Measurements from ENCODE around the gene KCNJ6. TPM values are rescaled to one million over a fixed set of nuclear protein-coding genes. Genes with fewer than 3 reads are reported as not detected.

Gene KCNJ6
- total and polyA plus RNA-seq, 4 donors = 0.01 TPM; not detected in 3

- H3K36me3 ChIP-seq (ENCODE audit: control insufficient read depth in 4 of 4, insufficient read depth in 3 of 4, low read depth in 1 of 4, low read length in 3 of 4) = no peaks in the 10 kb centered on the region
- TF ChIP-seq ATF3 (IDR thresholded peaks at IDR 0.05) = no peak
- TF ChIP-seq HNF4A (conservative IDR thresholded peaks at IDR 0.05) = peak in 1 of 2 donors; percentile 37
- peak in 1 of 2 donors; percentile 12 for TF ChIP-seq EGR1 (IDR thresholded peaks at IDR 0.05; ENCODE audit: low read depth in 2 of 2)
- TF ChIP-seq JUND (IDR thresholded peaks at IDR 0.05) = peak in 1 of 2 donors; percentile 70
- TF ChIP-seq NR2F2 (IDR thresholded peaks at IDR 0.05) = no peak
- TF ChIP-seq REST (IDR thresholded peaks at IDR 0.05) = no peak
- TF ChIP-seq FOXA1 (IDR thresholded peaks at IDR 0.05) = peak; percentile 28
- peak; percentile 10 to 26 for TF ChIP-seq RAD21 (IDR thresholded peaks at IDR 0.05)
- TF ChIP-seq CTCF (IDR thresholded peaks at IDR 0.05; ENCODE audit: low read depth, low read length, missing input control) = no peak
- TF ChIP-seq FOXA2 (IDR thresholded peaks at IDR 0.05) = peak; percentile 53
- TF ChIP-seq SP1 (IDR thresholded peaks at IDR 0.05) = peak; percentile 45
- peak; percentile 8 for TF ChIP-seq MAX (IDR thresholded peaks at IDR 0.05)
- peak; percentile 29 for TF ChIP-seq YY1 (IDR thresholded peaks at IDR 0.05)
- no peak for TF ChIP-seq ZBTB33 (IDR thresholded peaks at IDR 0.05)
- TF ChIP-seq RXRA (IDR thresholded peaks at IDR 0.05) = peak; percentile 69 to 83
- no peak for DNase-seq (ENCODE audit: low spot score)
- no peak overlapping the region for H3K9ac ChIP-seq (ENCODE audit: low read depth in 1 of 2, low read length in 2 of 2)
- H3K4me1 ChIP-seq (ENCODE audit: control insufficient read depth in 4 of 4, insufficient read depth in 4 of 4, low read length in 3 of 4) = peaks cover 3 to 21% (median 13%) of the 10 kb centered on the region in 4 donors
- WGBS = 17% methylated on average over 4 of the region's 4 CpGs
- H3K4me3 ChIP-seq (ENCODE audit: low read depth in 1 of 3, low read length in 3 of 3) = no peak overlapping the region
- no peaks in the 10 kb centered on the region for H3K9me3 ChIP-seq (ENCODE audit: control insufficient read depth in 4 of 4, low read length in 3 of 4)
- peak overlapping the region; percentile 53 to 87 for H3K27ac ChIP-seq (ENCODE audit: low read depth in 1 of 2, low read length in 2 of 2)
- H3K27me3 ChIP-seq (ENCODE audit: control insufficient read depth in 4 of 4, insufficient read depth in 4 of 4, low read length in 3 of 4) = no peaks in the 10 kb centered on the region
These were observed 289.2 kb downstream of the KCNJ6 start for GRCh38 chr21:37627074-37627473.

- H3K9me3 ChIP-seq (ENCODE audit: control insufficient read depth in 4 of 4, low read length in 3 of 4) = no peaks in the 10 kb centered on the region
- WGBS = 83% methylated on average over 6 of the region's 6 CpGs
- no peak for DNase-seq (ENCODE audit: low spot score)
- no peak overlapping the region for H3K4me3 ChIP-seq (ENCODE audit: low read depth in 1 of 3, low read length in 3 of 3)
- no peaks in the 10 kb centered on the region for H3K36me3 ChIP-seq (ENCODE audit: control insufficient read depth in 4 of 4, insufficient read depth in 3 of 4, low read depth in 1 of 4, low read length in 3 of 4)
- no peak for TF ChIP-seq RAD21 (IDR thresholded peaks at IDR 0.05)
- no peaks in the 10 kb centered on the region for H3K27me3 ChIP-seq (ENCODE audit: control insufficient read depth in 4 of 4, insufficient read depth in 4 of 4, low read length in 3 of 4)
- no peak overlapping the region for H3K27ac ChIP-seq (ENCODE audit: low read depth in 1 of 2, low read length in 2 of 2)
- peaks cover 3 to 13% (median 10%) of the 10 kb centered on the region in 4 donors for H3K4me1 ChIP-seq (ENCODE audit: control insufficient read depth in 4 of 4, insufficient read depth in 4 of 4, low read length in 3 of 4)
- H3K9ac ChIP-seq (ENCODE audit: low read depth in 1 of 2, low read length in 2 of 2) = no peak overlapping the region
These were observed 289.9 kb downstream of the KCNJ6 start for GRCh38 chr21:37626320-37626719.

All from liver (tissue), 9 donors.